Stimulated activated CD4-positive, alpha-beta T cell treated with anti-CD3 and anti-CD28 coated beads, Interleukin-1b, Interleukin-23, amount 100 ng/mL, for 1 hour (primary cell): ENCODE data around the gene CCDC136.

Experiments used
- DNase-seq, 2 donors: peaks; one replicate each; pipeline ENCODE4 v3.0.0-alpha.2; 2020; ENCODE audit warnings: low read depth in 2 of 2

Gene CCDC136

GRCh38 chr7:128777156-128778123 is 14.3 kb upstream of the CCDC136 start:
- no peak for DNase-seq

- no peak for DNase-seq
Observed at GRCh38 chr7:128778946-128779345, 12.8 kb upstream of the CCDC136 start.

GRCh38 chr7:128781126-128781525 is 10.6 kb upstream of the CCDC136 start:
- no peak for DNase-seq

- DNase-seq, result no peak
Observed at GRCh38 chr7:128781851-128782250, 9.9 kb upstream of the CCDC136 start.

GRCh38 chr7:128783143-128783861 is 8.5 kb upstream of the CCDC136 start:
- no peak for DNase-seq

- DNase-seq, result no peak
Observed at GRCh38 chr7:128785738-128786137, 6.0 kb upstream of the CCDC136 start.

- DNase-seq, result no peak
Observed at GRCh38 chr7:128788446-128789412, 3.0 kb upstream of the CCDC136 start.

GRCh38 chr7:128790315-128791041 is 1.3 kb upstream of the CCDC136 start:
- no peak for DNase-seq

- DNase-seq, result no peak
Observed at GRCh38 chr7:128791972-128792327, 182 bp downstream of the CCDC136 start.

GRCh38 chr7:128792471-128793180 is 858 bp downstream of the CCDC136 start:
- no peak for DNase-seq

- DNase-seq, result no peak
Observed at GRCh38 chr7:128793181-128793547, 1.4 kb downstream of the CCDC136 start.

GRCh38 chr7:128794020-128794419 is 2.3 kb downstream of the CCDC136 start:
- DNase-seq, result no peak

GRCh38 chr7:128794436-128794835 is 2.7 kb downstream of the CCDC136 start:
- DNase-seq, result no peak

GRCh38 chr7:128795129-128795528 is 3.4 kb downstream of the CCDC136 start:
- DNase-seq, result no peak

GRCh38 chr7:128796327-128796726 is 4.6 kb downstream of the CCDC136 start:
- DNase-seq, result no peak

- DNase-seq, result no peak
Observed at GRCh38 chr7:128799451-128799850, 7.7 kb downstream of the CCDC136 start.

- DNase-seq, result no peak
Observed at GRCh38 chr7:128800567-128800966, 8.8 kb downstream of the CCDC136 start.

- DNase-seq, result no peak
Observed at GRCh38 chr7:128801003-128801402, 9.2 kb downstream of the CCDC136 start.

- DNase-seq, result no peak
Observed at GRCh38 chr7:128801667-128802418, 10.1 kb downstream of the CCDC136 start.

- no peak for DNase-seq
Observed at GRCh38 chr7:128804484-128804883, 12.7 kb downstream of the CCDC136 start.
